AG04450 (cell line): ENCODE results near the gene ROBO1. TPM values are rescaled to one million over a fixed set of nuclear protein-coding genes. Genes with fewer than 3 reads are reported as not detected.

Source experiments
- CTCF ChIA-PET: fragments of 300-600, 350-600 bp; formaldehyde crosslinking; extraction: SDS; loops from one replicate; lab custom pipeline; 2022; ENCODE audit warnings: antibody characterized with exemption, inconsistent platforms; lab: Charles Lee
- POLR2A ChIA-PET: fragments of 350-600 bp; formaldehyde crosslinking; extraction: SDS; loops from one replicate; lab custom pipeline; 2021; ENCODE audit warnings: antibody characterized with exemption, inconsistent platforms; lab: Yijun Ruan, JAX
- DNase-seq: peaks from one replicate; pipeline ENCODE4 v3.0.0-alpha.2; 2011; ENCODE audit warnings: low read depth, low spot score
- H3K27ac ChIP-seq: one replicate; pipeline ENCODE4 v1.5.1; 2012; ENCODE audit warnings: low read depth, low read length, control low read depth
- H3K27me3 ChIP-seq: one replicate; pipeline ENCODE4 v1.6.0; 2012; ENCODE audit warnings: low read length; ENCODE audit not compliant: control insufficient read depth, insufficient read depth
- H3K4me3 ChIP-seq: 2 replicates; pipeline ENCODE4 v1.5.1; 2011; ENCODE audit warnings: mild to moderate bottlenecking, low read depth, low read length, control low read depth
- H3K9me3 ChIP-seq: 2 replicates; pipeline ENCODE4 v1.5.1; 2012; ENCODE audit warnings: low read length; ENCODE audit not compliant: control insufficient read depth, insufficient read depth
- CTCF ChIP-seq: IDR thresholded peaks from 2 replicates; pipeline ENCODE4 v1.5.1; 2011; ENCODE audit warnings: low read depth, low read length, control low read depth, inconsistent platforms
- polyA plus RNA-seq: library from polyadenylated mRNA; depleted of rRNA; stranded (reverse); fragments of >200 nt; gene quantifications from 2 replicates; pipeline ENCODE4 v1.2.3, GENCODE V29; 2011

ROBO1 gene
- polyA plus RNA-seq, 1 experiment: 66.0 TPM

- no peak for DNase-seq
- Histone ChIP-seq H3K4me3 (no peak overlapping the region), H3K9me3 (no peaks in the 10 kb centered on the region), H3K27me3 (no peaks in the 10 kb centered on the region), H3K27ac (no peak overlapping the region)
- no peak for TF ChIP-seq CTCF
- POLR2A ChIA-PET: no interaction called here
- CTCF ChIA-PET: no interaction called here
These were observed 82.7 kb downstream of the ROBO1 start for GRCh38 chr3:79685108-79685507.

GRCh38 chr3:79684041-79684440, 83.8 kb downstream of the ROBO1 start:
- H3K9me3 ChIP-seq: no peaks in the 10 kb centered on the region
- ChIA-PET CTCF (no interaction called here), POLR2A (no interaction called here)
- H3K27ac ChIP-seq: no peak overlapping the region
- no peak for TF ChIP-seq CTCF
- no peak overlapping the region for H3K4me3 ChIP-seq
- no peaks in the 10 kb centered on the region for H3K27me3 ChIP-seq
- no peak for DNase-seq

GRCh38 chr3:79672731-79673130, 95.1 kb downstream of the ROBO1 start:
- TF ChIP-seq CTCF: no peak
- H3K4me3 ChIP-seq: no peak overlapping the region
- DNase-seq: no peak
- POLR2A ChIA-PET: no interaction called here
- CTCF ChIA-PET: no interaction called here
- no peaks in the 10 kb centered on the region for H3K9me3 ChIP-seq
- H3K27me3 ChIP-seq: no peaks in the 10 kb centered on the region
- H3K27ac ChIP-seq: no peak overlapping the region

DNA sequence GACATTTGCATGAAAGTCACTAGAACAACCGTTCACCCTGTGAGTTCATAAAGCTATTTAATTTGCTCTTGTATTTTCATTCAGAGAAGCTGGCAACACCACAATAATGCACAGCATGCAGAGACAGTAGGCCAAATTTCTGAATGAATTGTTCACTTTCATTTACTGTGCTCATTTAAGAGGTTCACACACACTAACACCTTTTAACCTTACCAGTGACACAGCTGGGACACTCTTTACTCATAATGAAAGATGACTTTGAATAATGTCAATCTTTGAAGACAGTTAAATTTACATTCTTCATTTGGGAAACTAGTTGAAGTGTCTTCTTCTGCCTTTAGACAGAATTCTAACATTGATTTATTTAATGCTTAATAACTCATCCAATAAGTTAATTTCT, 95.7 kb downstream of the ROBO1 start:
- Histone ChIP-seq H3K27ac (no peak overlapping the region), H3K4me3 (no peak overlapping the region), H3K9me3 (no peaks in the 10 kb centered on the region), H3K27me3 (no peaks in the 10 kb centered on the region)
- TF ChIP-seq CTCF: no peak
- DNase-seq: no peak
- ChIA-PET POLR2A (no interaction called here), CTCF (no interaction called here)

- DNase-seq: no peak
- no peak overlapping the region for H3K27ac ChIP-seq
- H3K9me3 ChIP-seq: no peaks in the 10 kb centered on the region
- ChIA-PET CTCF (no interaction called here), POLR2A (no interaction called here)
- no peak for TF ChIP-seq CTCF
- no peaks in the 10 kb centered on the region for H3K27me3 ChIP-seq
- H3K4me3 ChIP-seq: no peak overlapping the region
These were observed 97.6 kb downstream of the ROBO1 start for GRCh38 chr3:79670178-79670577.
